Measurements from ENCODE around the gene MTMR3. TPM values are rescaled to one million over a fixed set of nuclear protein-coding genes. Genes with fewer than 3 reads are reported as not detected.

MTMR3 gene
- total RNA-seq, 2 experiments from 2014 or later: 17.6 to 22.2 TPM

GRCh38 chr22:30033901-30034300, 150.9 kb downstream of the MTMR3 start:
- ChIA-PET POLR2A (no interaction called here), CTCF (ENCODE audit: unreplicated experiment) (no interaction called here)
- no peak for DNase-seq (ENCODE audit: low spot score)
- H3K79me2 ChIP-seq (ENCODE audit: insufficient read depth, low read depth, low read length): no peaks in the 10 kb centered on the region
- no peak overlapping the region for H3K4me3 ChIP-seq (ENCODE audit: low read depth, low read length, poor library complexity, severe bottlenecking)
- H2AFZ ChIP-seq (ENCODE audit: low read length): no peak overlapping the region
- TF ChIP-seq CTCF (conservative IDR thresholded peaks at IDR 0.05; ENCODE audit: low read length): no peak
- no peak for TF ChIP-seq EZH2phosphoT487 (IDR thresholded peaks at IDR 0.05; ENCODE audit: borderline replicate concordance, low read depth, low read length)
- H3K4me2 ChIP-seq (ENCODE audit: low read length): no peak overlapping the region
- H3K4me1 ChIP-seq (ENCODE audit: insufficient read depth, low read length, poor library complexity, severe bottlenecking): no peaks in the 10 kb centered on the region
- no peaks in the 10 kb centered on the region for H3K9me3 ChIP-seq (ENCODE audit: low read length)
- no TSS peak for BruUV-seq (replicated peaks)
- no peak overlapping the region for H3K27ac ChIP-seq (ENCODE audit: low read depth, low read length, poor library complexity, severe bottlenecking)
- no peaks in the 10 kb centered on the region for H3K9me2 ChIP-seq (ENCODE audit: insufficient read depth, low read length)
- no peaks in the 10 kb centered on the region for H4K20me1 ChIP-seq (ENCODE audit: insufficient read depth, low read length)
- intact Hi-C loops (cut with micrococcal nuclease; ENCODE audit: unreplicated experiment): no loop called here
- no peaks in the 10 kb centered on the region for H3K36me3 ChIP-seq (ENCODE audit: insufficient read depth, low read length)

GRCh38 chr22:30036656-30037055, 153.7 kb downstream of the MTMR3 start:
- no TSS peak for BruUV-seq (replicated peaks)
- no peak overlapping the region for H2AFZ ChIP-seq (ENCODE audit: low read length)
- H3K4me1 ChIP-seq (ENCODE audit: insufficient read depth, low read length, poor library complexity, severe bottlenecking): no peaks in the 10 kb centered on the region
- TF ChIP-seq EZH2phosphoT487 (IDR thresholded peaks at IDR 0.05; ENCODE audit: borderline replicate concordance, low read depth, low read length): no peak
- TF ChIP-seq CTCF (conservative IDR thresholded peaks at IDR 0.05; ENCODE audit: low read length): no peak
- H3K9me3 ChIP-seq (ENCODE audit: low read length): no peaks in the 10 kb centered on the region
- no peaks in the 10 kb centered on the region for H3K36me3 ChIP-seq (ENCODE audit: insufficient read depth, low read length)
- no peak overlapping the region for H3K27ac ChIP-seq (ENCODE audit: low read depth, low read length, poor library complexity, severe bottlenecking)
- intact Hi-C loops (cut with micrococcal nuclease; ENCODE audit: unreplicated experiment): no loop called here
- H4K20me1 ChIP-seq (ENCODE audit: insufficient read depth, low read length): no peaks in the 10 kb centered on the region
- no peaks in the 10 kb centered on the region for H3K79me2 ChIP-seq (ENCODE audit: insufficient read depth, low read depth, low read length)
- ChIA-PET POLR2A (no interaction called here), CTCF (ENCODE audit: unreplicated experiment) (no interaction called here)
- H3K4me2 ChIP-seq (ENCODE audit: low read length): no peak overlapping the region
- DNase-seq (ENCODE audit: low spot score): no peak
- no peak overlapping the region for H3K4me3 ChIP-seq (ENCODE audit: low read depth, low read length, poor library complexity, severe bottlenecking)
- no peaks in the 10 kb centered on the region for H3K9me2 ChIP-seq (ENCODE audit: insufficient read depth, low read length)

- CTCF ChIA-PET (ENCODE audit: unreplicated experiment): no interaction called here
- no TSS peak for BruUV-seq (replicated peaks)
- H4K20me1 ChIP-seq (ENCODE audit: insufficient read depth, low read length): no peaks in the 10 kb centered on the region
Observed at GRCh38 chr22:30038219-30038618, 155.2 kb downstream of the MTMR3 start.

More at GRCh38 chr22:30038219-30038618, 155.2 kb downstream of the MTMR3 start:
- Histone ChIP-seq H3K27ac (ENCODE audit: low read depth, low read length, poor library complexity, severe bottlenecking) (no peak overlapping the region), H3K9me3 (ENCODE audit: low read length) (no peaks in the 10 kb centered on the region), H3K79me2 (ENCODE audit: insufficient read depth, low read depth, low read length) (no peaks in the 10 kb centered on the region), H3K9me2 (ENCODE audit: insufficient read depth, low read length) (no peaks in the 10 kb centered on the region), H3K4me3 (ENCODE audit: low read depth, low read length, poor library complexity, severe bottlenecking) (no peak overlapping the region), H3K4me1 (ENCODE audit: insufficient read depth, low read length, poor library complexity, severe bottlenecking) (no peaks in the 10 kb centered on the region), H2AFZ (ENCODE audit: low read length) (no peak overlapping the region), H3K4me2 (ENCODE audit: low read length) (no peak overlapping the region), H3K36me3 (ENCODE audit: insufficient read depth, low read length) (no peaks in the 10 kb centered on the region)
- DNase-seq (ENCODE audit: low spot score): no peak
- no peak for TF ChIP-seq CTCF (conservative IDR thresholded peaks at IDR 0.05; ENCODE audit: low read length)
- TF ChIP-seq EZH2phosphoT487 (IDR thresholded peaks at IDR 0.05; ENCODE audit: borderline replicate concordance, low read depth, low read length): no peak
- intact Hi-C loops (cut with micrococcal nuclease; ENCODE audit: unreplicated experiment): no loop called here
- POLR2A ChIA-PET: interaction anchor here (0.5 kb wide), 1 partner anchor 1338 kb away, joined by 3 read pairs; no protein-coding TSS in a partner anchor

Data from OCI-LY7 (cell line).